ENCODE data around the gene GTF3C2. TPM values are rescaled to one million over a fixed set of nuclear protein-coding genes. Genes with fewer than 3 reads are reported as not detected.

Gene GTF3C2
- total and polyA plus RNA-seq, 2 of the 13 experiments (the other 11 are each of a cell fraction or from before 2014, with no cell fraction given) = 77.5 to 130 TPM

DNA sequence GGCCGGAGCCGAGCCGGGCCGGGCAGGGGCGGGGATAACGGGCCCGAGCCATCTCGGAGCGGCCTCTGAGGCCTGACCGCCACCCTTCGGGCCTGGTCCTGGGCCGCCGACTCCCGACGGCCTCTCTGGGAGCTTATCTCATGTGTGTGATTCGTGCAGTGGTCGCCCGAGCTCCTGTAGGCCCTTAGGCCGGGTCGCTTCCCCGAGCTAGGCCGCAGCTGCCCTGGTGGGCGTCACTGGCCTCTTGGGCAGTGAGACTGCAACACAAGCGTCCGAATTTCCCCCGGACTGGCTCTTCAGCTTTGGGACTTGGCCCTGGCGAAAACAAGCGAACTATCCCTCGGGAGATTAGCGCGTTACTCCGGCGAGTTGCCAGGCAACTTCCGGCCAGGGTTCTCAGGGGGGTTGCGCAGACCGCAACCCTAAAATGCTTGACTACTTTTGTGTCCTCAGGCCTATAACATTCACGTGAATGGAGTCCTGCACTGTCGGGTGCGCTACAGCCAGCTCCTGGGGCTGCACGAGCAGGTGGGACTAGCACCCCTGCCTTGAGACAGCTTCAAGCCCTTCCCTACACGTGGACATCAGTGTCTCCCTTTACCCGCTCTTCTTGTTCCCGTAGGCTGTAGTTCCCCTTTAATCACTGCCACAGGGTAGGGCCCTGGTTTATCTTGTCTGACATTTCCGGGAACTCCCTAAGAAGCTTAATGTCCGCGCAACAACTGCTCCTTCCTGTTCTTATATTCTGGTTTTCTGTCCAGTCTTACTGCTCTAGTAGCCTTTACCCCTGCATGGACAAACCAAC, 14.5 kb upstream of the GTF3C2 start (continued):
- TF ChIP-seq, protein P1, sequence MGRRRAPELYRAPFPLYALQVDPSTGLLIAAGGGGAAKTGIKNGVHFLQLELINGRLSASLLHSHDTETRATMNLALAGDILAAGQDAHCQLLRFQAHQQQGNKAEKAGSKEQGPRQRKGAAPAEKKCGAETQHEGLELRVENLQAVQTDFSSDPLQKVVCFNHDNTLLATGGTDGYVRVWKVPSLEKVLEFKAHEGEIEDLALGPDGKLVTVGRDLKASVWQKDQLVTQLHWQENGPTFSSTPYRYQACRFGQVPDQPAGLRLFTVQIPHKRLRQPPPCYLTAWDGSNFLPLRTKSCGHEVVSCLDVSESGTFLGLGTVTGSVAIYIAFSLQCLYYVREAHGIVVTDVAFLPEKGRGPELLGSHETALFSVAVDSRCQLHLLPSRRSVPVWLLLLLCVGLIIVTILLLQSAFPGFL (CRISPR knock-in tag; IDR thresholded peaks at IDR 0.05) = no peak
- TF ChIP-seq ZNF468 (CRISPR knock-in tag; IDR thresholded peaks at IDR 0.05) (peak; percentile 94; the same call in 1 of the 2 replicates), ZNF746 (CRISPR knock-in tag; IDR thresholded peaks at IDR 0.05) (no peak), EED (CRISPR knock-in tag; IDR thresholded peaks at IDR 0.05) (peak; percentile 84), SIX1 (CRISPR knock-in tag; IDR thresholded peaks at IDR 0.05; ENCODE audit: borderline replicate concordance) (no peak), ZNF24 (IDR thresholded peaks at IDR 0.05) (no peak), KLF13 (CRISPR knock-in tag; IDR thresholded peaks at IDR 0.05) (peak; percentile 51; the same call in 1 of the 2 replicates), STAT5B (CRISPR knock-in tag; IDR thresholded peaks at IDR 0.05) (no peak), ZNF232 (CRISPR knock-in tag; IDR thresholded peaks at IDR 0.05; ENCODE audit: borderline replicate concordance) (no peak), KLF15 (CRISPR knock-in tag; IDR thresholded peaks at IDR 0.05; ENCODE audit: borderline replicate concordance) (no peak), STAG1 (CRISPR knock-in tag; IDR thresholded peaks at IDR 0.05) (no peak), NFKBIZ (CRISPR knock-in tag; IDR thresholded peaks at IDR 0.05) (no peak; the same call in 1 of the 2 replicates), ZFP90 (CRISPR knock-in tag; IDR thresholded peaks at IDR 0.05; ENCODE audit: borderline replicate concordance) (no peak), POLR2A (IDR thresholded peaks at IDR 0.05; ENCODE audit: insufficient read depth in 1 of 2, low read depth in 2 of 2, low read length in 2 of 2) (peak in 1 of 2 experiments; percentile 68; a peak in 1 of 4 replicates), RCOR2 (CRISPR knock-in tag; IDR thresholded peaks at IDR 0.05) (no peak), ZBTB20 (CRISPR knock-in tag; IDR thresholded peaks at IDR 0.05; ENCODE audit: borderline replicate concordance, low read depth) (0 out of 2 replicates have a peak, but pooled peaks have one; percentile 11), ZNF616 (CRISPR knock-in tag; IDR thresholded peaks at IDR 0.05; ENCODE audit: low read depth) (peak; percentile 21; the same call in 1 of the 2 replicates), ZKSCAN5 (CRISPR knock-in tag; IDR thresholded peaks at IDR 0.05) (no peak), CBFB (CRISPR knock-in tag; IDR thresholded peaks at IDR 0.05) (no peak), FOXA1 (IDR thresholded peaks at IDR 0.05) (no peak), FOXA1 (CRISPR knock-in tag; IDR thresholded peaks at IDR 0.05) (no peak), SSRP1 (CRISPR knock-in tag; IDR thresholded peaks at IDR 0.05) (peak; percentile 21; the same call in 1 of the 2 replicates), NR3C1 (CRISPR knock-in tag; IDR thresholded peaks at IDR 0.05) (no peak)
- TF ChIP-seq, protein P2, sequence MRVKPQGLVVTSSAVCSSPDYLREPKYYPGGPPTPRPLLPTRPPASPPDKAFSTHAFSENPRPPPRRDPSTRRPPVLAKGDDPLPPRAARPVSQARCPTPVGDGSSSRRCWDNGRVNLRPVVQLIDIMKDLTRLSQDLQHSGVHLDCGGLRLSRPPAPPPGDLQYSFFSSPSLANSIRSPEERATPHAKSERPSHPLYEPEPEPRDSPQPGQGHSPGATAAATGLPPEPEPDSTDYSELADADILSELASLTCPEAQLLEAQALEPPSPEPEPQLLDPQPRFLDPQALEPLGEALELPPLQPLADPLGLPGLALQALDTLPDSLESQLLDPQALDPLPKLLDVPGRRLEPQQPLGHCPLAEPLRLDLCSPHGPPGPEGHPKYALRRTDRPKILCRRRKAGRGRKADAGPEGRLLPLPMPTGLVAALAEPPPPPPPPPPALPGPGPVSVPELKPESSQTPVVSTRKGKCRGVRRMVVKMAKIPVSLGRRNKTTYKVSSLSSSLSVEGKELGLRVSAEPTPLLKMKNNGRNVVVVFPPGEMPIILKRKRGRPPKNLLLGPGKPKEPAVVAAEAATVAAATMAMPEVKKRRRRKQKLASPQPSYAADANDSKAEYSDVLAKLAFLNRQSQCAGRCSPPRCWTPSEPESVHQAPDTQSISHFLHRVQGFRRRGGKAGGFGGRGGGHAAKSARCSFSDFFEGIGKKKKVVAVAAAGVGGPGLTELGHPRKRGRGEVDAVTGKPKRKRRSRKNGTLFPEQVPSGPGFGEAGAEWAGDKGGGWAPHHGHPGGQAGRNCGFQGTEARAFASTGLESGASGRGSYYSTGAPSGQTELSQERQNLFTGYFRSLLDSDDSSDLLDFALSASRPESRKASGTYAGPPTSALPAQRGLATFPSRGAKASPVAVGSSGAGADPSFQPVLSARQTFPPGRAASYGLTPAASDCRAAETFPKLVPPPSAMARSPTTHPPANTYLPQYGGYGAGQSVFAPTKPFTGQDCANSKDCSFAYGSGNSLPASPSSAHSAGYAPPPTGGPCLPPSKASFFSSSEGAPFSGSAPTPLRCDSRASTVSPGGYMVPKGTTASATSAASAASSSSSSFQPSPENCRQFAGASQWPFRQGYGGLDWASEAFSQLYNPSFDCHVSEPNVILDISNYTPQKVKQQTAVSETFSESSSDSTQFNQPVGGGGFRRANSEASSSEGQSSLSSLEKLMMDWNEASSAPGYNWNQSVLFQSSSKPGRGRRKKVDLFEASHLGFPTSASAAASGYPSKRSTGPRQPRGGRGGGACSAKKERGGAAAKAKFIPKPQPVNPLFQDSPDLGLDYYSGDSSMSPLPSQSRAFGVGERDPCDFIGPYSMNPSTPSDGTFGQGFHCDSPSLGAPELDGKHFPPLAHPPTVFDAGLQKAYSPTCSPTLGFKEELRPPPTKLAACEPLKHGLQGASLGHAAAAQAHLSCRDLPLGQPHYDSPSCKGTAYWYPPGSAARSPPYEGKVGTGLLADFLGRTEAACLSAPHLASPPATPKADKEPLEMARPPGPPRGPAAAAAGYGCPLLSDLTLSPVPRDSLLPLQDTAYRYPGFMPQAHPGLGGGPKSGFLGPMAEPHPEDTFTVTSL (CRISPR knock-in tag; IDR thresholded peaks at IDR 0.05; ENCODE audit: borderline replicate concordance) = no peak
- TF ChIP-seq, protein P3, sequence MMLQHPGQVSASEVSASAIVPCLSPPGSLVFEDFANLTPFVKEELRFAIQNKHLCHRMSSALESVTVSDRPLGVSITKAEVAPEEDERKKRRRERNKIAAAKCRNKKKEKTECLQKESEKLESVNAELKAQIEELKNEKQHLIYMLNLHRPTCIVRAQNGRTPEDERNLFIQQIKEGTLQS (CRISPR knock-in tag; IDR thresholded peaks at IDR 0.05) = no peak
- TF ChIP-seq, protein P4, sequence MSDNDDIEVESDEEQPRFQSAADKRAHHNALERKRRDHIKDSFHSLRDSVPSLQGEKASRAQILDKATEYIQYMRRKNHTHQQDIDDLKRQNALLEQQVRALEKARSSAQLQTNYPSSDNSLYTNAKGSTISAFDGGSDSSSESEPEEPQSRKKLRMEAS (IDR thresholded peaks at IDR 0.05) = peak; percentile 93
